ENCODE results near the gene ETV7.

- TF ChIP-seq CTCF (IDR thresholded peaks at IDR 0.05) (no peak), POLR2AphosphoS5 (IDR thresholded peaks at IDR 0.05) (no peak), POLR2A (IDR thresholded peaks at IDR 0.05) (no peak)
Measured at GRCh38 chr6:36329798-36330291, 57.6 kb downstream of the ETV7 start.

All from breast epithelium (tissue), 3 donors.